ENCODE measurements around the gene PILRA. TPM values are rescaled to one million over a fixed set of nuclear protein-coding genes. Genes with fewer than 3 reads are reported as not detected.

The PILRA gene
- total and polyA plus RNA-seq, 2 of the 13 experiments (the other 11 are each of a cell fraction or from before 2014, with no cell fraction given) = 0.13 to 1.3 TPM

DNA sequence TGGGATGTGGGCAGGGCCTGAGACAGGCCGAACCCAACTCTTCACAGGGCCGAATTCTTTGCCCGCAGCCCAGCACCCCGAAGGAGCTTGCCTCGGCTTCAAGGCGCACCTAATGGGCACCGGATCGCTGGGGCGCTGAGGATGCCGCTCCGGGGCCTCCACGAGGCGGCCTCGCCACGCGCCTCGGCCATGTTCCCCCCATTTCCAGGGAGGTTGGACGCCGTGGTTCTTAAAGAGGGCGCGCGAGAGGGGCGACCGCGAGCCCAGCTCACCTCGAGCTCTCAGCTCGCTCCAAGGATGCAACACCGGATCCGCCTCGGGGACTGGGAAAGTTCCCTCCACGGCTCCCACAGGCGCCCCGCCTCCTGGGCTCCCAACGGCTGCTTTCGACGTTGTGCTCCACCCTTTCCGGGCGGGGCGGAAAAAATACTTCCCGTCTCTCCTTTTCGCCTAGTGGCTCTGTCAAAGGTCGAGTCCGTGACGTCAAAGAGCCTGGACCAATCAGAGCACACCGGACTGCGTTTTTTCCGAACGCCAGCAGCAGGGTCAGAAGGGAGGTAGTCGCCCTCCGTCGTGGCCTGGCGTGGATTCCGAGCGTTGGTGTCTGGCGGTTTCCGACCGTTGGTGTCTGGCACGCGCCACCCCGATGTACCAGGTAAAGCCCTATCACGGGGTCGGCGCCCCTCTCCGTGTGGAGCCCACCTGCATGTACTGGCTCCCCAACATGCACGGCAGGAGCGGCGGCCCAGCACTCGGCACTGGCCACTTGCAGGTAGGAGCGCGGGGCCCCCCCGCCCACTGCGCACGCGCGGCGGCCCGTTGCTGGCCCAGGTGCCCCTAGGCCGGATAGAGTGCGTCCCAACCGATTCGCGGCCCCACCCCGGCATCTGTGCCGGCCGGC is 37.5 kb upstream of the PILRA start (continued):
- TF ChIP-seq, protein P1, sequence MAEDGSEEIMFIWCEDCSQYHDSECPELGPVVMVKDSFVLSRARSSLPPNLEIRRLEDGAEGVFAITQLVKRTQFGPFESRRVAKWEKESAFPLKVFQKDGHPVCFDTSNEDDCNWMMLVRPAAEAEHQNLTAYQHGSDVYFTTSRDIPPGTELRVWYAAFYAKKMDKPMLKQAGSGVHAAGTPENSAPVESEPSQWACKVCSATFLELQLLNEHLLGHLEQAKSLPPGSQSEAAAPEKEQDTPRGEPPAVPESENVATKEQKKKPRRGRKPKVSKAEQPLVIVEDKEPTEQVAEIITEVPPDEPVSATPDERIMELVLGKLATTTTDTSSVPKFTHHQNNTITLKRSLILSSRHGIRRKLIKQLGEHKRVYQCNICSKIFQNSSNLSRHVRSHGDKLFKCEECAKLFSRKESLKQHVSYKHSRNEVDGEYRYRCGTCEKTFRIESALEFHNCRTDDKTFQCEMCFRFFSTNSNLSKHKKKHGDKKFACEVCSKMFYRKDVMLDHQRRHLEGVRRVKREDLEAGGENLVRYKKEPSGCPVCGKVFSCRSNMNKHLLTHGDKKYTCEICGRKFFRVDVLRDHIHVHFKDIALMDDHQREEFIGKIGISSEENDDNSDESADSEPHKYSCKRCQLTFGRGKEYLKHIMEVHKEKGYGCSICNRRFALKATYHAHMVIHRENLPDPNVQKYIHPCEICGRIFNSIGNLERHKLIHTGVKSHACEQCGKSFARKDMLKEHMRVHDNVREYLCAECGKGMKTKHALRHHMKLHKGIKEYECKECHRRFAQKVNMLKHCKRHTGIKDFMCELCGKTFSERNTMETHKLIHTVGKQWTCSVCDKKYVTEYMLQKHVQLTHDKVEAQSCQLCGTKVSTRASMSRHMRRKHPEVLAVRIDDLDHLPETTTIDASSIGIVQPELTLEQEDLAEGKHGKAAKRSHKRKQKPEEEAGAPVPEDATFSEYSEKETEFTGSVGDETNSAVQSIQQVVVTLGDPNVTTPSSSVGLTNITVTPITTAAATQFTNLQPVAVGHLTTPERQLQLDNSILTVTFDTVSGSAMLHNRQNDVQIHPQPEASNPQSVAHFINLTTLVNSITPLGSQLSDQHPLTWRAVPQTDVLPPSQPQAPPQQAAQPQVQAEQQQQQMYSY (CRISPR knock-in tag; IDR thresholded peaks at IDR 0.05) = 0 out of 2 replicates have a peak, but pooled peaks have one; percentile 27
- TF ChIP-seq ELF3 (CRISPR knock-in tag; IDR thresholded peaks at IDR 0.05) (peak; percentile 56), NCOA2 (CRISPR knock-in tag; IDR thresholded peaks at IDR 0.05) (peak; percentile 27; the same call in 1 of the 2 replicates), ZNF232 (CRISPR knock-in tag; IDR thresholded peaks at IDR 0.05; ENCODE audit: borderline replicate concordance) (peak; percentile 73; the same call in 1 of the 2 replicates), ZNF547 (CRISPR knock-in tag; IDR thresholded peaks at IDR 0.05) (peak; percentile 68; the same call in 1 of the 2 replicates), PHF20 (CRISPR knock-in tag; IDR thresholded peaks at IDR 0.05) (peak; percentile 83), ZSCAN12 (CRISPR knock-in tag; IDR thresholded peaks at IDR 0.05) (0 out of 2 replicates have a peak, but pooled peaks have one; percentile 71), CHCHD3 (CRISPR knock-in tag; IDR thresholded peaks at IDR 0.05) (0 out of 2 replicates have a peak, but pooled peaks have one; percentile 60), ZNF747 (CRISPR knock-in tag; IDR thresholded peaks at IDR 0.05; ENCODE audit: borderline replicate concordance) (peak; percentile 64; the same call in 1 of the 2 replicates), ARNT2 (CRISPR knock-in tag; IDR thresholded peaks at IDR 0.05; ENCODE audit: low read depth) (peak; percentile 56; the same call in 1 of the 2 replicates), PAX8 (CRISPR knock-in tag; IDR thresholded peaks at IDR 0.05; ENCODE audit: borderline replicate concordance) (peak; percentile 64; the same call in 1 of the 2 replicates), ZNF724P (CRISPR knock-in tag; IDR thresholded peaks at IDR 0.05; ENCODE audit: borderline replicate concordance) (peak; percentile 41; the same call in 1 of the 2 replicates), ZNF234 (CRISPR knock-in tag; conservative IDR thresholded peaks at IDR 0.05) (0 out of 2 replicates have a peak, but pooled peaks have one; percentile 60)
- TF ChIP-seq, protein P2, sequence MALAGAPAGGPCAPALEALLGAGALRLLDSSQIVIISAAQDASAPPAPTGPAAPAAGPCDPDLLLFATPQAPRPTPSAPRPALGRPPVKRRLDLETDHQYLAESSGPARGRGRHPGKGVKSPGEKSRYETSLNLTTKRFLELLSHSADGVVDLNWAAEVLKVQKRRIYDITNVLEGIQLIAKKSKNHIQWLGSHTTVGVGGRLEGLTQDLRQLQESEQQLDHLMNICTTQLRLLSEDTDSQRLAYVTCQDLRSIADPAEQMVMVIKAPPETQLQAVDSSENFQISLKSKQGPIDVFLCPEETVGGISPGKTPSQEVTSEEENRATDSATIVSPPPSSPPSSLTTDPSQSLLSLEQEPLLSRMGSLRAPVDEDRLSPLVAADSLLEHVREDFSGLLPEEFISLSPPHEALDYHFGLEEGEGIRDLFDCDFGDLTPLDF (CRISPR knock-in tag; IDR thresholded peaks at IDR 0.05) = peak; percentile 40; the same call in 1 of the 2 replicates
- TF ChIP-seq, protein P3, sequence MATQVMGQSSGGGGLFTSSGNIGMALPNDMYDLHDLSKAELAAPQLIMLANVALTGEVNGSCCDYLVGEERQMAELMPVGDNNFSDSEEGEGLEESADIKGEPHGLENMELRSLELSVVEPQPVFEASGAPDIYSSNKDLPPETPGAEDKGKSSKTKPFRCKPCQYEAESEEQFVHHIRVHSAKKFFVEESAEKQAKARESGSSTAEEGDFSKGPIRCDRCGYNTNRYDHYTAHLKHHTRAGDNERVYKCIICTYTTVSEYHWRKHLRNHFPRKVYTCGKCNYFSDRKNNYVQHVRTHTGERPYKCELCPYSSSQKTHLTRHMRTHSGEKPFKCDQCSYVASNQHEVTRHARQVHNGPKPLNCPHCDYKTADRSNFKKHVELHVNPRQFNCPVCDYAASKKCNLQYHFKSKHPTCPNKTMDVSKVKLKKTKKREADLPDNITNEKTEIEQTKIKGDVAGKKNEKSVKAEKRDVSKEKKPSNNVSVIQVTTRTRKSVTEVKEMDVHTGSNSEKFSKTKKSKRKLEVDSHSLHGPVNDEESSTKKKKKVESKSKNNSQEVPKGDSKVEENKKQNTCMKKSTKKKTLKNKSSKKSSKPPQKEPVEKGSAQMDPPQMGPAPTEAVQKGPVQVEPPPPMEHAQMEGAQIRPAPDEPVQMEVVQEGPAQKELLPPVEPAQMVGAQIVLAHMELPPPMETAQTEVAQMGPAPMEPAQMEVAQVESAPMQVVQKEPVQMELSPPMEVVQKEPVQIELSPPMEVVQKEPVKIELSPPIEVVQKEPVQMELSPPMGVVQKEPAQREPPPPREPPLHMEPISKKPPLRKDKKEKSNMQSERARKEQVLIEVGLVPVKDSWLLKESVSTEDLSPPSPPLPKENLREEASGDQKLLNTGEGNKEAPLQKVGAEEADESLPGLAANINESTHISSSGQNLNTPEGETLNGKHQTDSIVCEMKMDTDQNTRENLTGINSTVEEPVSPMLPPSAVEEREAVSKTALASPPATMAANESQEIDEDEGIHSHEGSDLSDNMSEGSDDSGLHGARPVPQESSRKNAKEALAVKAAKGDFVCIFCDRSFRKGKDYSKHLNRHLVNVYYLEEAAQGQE (IDR thresholded peaks at IDR 0.05; ENCODE audit: borderline replicate concordance in 1 of 2, low read depth in 1 of 2, low read length in 2 of 2) = peak in 1 of 2 experiments; percentile 2; a peak in 1 of 4 replicates
- TF ChIP-seq, protein P4, sequence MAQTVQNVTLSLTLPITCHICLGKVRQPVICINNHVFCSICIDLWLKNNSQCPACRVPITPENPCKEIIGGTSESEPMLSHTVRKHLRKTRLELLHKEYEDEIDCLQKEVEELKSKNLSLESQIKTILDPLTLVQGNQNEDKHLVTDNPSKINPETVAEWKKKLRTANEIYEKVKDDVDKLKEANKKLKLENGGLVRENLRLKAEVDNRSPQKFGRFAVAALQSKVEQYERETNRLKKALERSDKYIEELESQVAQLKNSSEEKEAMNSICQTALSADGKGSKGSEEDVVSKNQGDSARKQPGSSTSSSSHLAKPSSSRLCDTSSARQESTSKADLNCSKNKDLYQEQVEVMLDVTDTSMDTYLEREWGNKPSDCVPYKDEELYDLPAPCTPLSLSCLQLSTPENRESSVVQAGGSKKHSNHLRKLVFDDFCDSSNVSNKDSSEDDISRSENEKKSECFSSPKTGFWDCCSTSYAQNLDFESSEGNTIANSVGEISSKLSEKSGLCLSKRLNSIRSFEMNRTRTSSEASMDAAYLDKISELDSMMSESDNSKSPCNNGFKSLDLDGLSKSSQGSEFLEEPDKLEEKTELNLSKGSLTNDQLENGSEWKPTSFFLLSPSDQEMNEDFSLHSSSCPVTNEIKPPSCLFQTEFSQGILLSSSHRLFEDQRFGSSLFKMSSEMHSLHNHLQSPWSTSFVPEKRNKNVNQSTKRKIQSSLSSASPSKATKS (CRISPR knock-in tag; IDR thresholded peaks at IDR 0.05) = 0 out of 2 replicates have a peak, but pooled peaks have one; percentile 43

Data from HepG2 (cell line).